GM23338 (cell line): ENCODE data around the gene PTPRN2. TPM values are rescaled to one million over a fixed set of nuclear protein-coding genes. Genes with fewer than 3 reads are reported as not detected.

Experiments
- ATAC-seq: fragments of 200-7000 bp; cut with Tn5 transposase; 3 replicates; pipeline ENCODE4 v1.9.1; 2020
- DNase-seq: peaks from one replicate; pipeline ENCODE4 v3.0.0-alpha.2; 2015; ENCODE audit warnings: low spot score
- H2AFZ ChIP-seq: fragments of 200-600 bp; sonication (generic); 2 replicates; pipeline ENCODE4 v1.8.0; 2016; ENCODE audit warnings: antibody characterized with exemption, mild to moderate bottlenecking, moderate library complexity
- H3F3A ChIP-seq: fragments of 200-600 bp; sonication (generic); replicated peaks from 2 replicates; pipeline ENCODE4 v1.8.0; 2017; ENCODE audit warnings: antibody characterized with exemption, mixed run types, low read depth
- H3K27ac ChIP-seq: fragments of 200-600 bp; sonication (generic); 2 replicates; pipeline ENCODE4 v1.6.1; 2016; ENCODE audit warnings: low read depth
- H3K27me3 ChIP-seq: fragments of 200-600 bp; sonication (generic); 2 replicates; pipeline ENCODE4 v1.8.0; 2016; ENCODE audit warnings: mild to moderate bottlenecking, mixed run types, moderate library complexity; ENCODE audit not compliant: insufficient read depth
- H3K36me3 ChIP-seq: fragments of 200-600 bp; sonication (generic); 2 replicates; pipeline ENCODE4 v1.8.0; 2016; ENCODE audit warnings: mild to moderate bottlenecking; ENCODE audit not compliant: insufficient read depth
- H3K4me1 ChIP-seq: fragments of 200-600 bp; sonication (generic); 2 replicates; pipeline ENCODE4 v1.8.0; 2016; ENCODE audit warnings: mild to moderate bottlenecking, moderate library complexity; ENCODE audit not compliant: insufficient read depth
- H3K4me2 ChIP-seq: fragments of 200-600 bp; sonication (generic); 2 replicates; pipeline ENCODE4 v1.7.1; 2017; ENCODE audit warnings: mixed run types
- H3K4me3 ChIP-seq: fragments of 200-600 bp; sonication (generic); 2 replicates; pipeline ENCODE4 v1.6.1; 2016; ENCODE audit warnings: mixed run types
- H3K79me2 ChIP-seq: fragments of 200-600 bp; sonication (generic); replicated peaks from 2 replicates; pipeline ENCODE4 v1.8.0; 2017; ENCODE audit warnings: mild to moderate bottlenecking; ENCODE audit not compliant: insufficient read depth
- H3K9me2 ChIP-seq: fragments of 200-600 bp; sonication (generic); 2 replicates; pipeline ENCODE4 v1.8.0; 2017; ENCODE audit not compliant: insufficient read depth
- H4K20me1 ChIP-seq: fragments of 200-600 bp; sonication (generic); replicated peaks from 2 replicates; pipeline ENCODE4 v1.8.0; 2017; ENCODE audit warnings: mild to moderate bottlenecking; ENCODE audit not compliant: insufficient read depth
- H3K27ac Mint-ChIP-seq: 2 replicates; pipeline ENCODE4 v1.8.0; 2020; ENCODE audit warnings: inconsistent platforms, mild to moderate bottlenecking, moderate library complexity, mixed read lengths
- H3K27me3 Mint-ChIP-seq: 3 replicates; pipeline ENCODE4 v1.8.0; 2022; ENCODE audit warnings: low read depth, mild to moderate bottlenecking, moderate library complexity, mixed read lengths, inconsistent platforms; ENCODE audit not compliant: insufficient read depth, poor library complexity
- H3K36me3 Mint-ChIP-seq: 3 replicates; pipeline ENCODE4 v1.8.0; 2021; ENCODE audit warnings: low read depth, mild to moderate bottlenecking, inconsistent platforms, moderate library complexity, mixed read lengths
- H3K4me1 Mint-ChIP-seq: 3 replicates; pipeline ENCODE4 v1.8.0; 2020; ENCODE audit warnings: mild to moderate bottlenecking, inconsistent platforms, mixed read lengths
- H3K4me3 Mint-ChIP-seq: 3 replicates; pipeline ENCODE4 v1.8.0; 2021; ENCODE audit warnings: moderate library complexity, mild to moderate bottlenecking, inconsistent platforms, mixed read lengths
- H3K9me3 Mint-ChIP-seq: 3 replicates; pipeline ENCODE4 v1.8.0; 2020; ENCODE audit warnings: moderate library complexity, mild to moderate bottlenecking, inconsistent platforms, mixed read lengths
- EZH2 ChIP-seq: fragments of 200-600 bp; sonication (generic); IDR thresholded peaks from one replicate; pipeline ENCODE4 v1.8.0; 2017; ENCODE audit warnings: antibody characterized with exemption, mild to moderate bottlenecking, low read depth; ENCODE audit not compliant: unreplicated experiment
- EZH2phosphoT487 ChIP-seq: fragments of 200-600 bp; sonication (generic); IDR thresholded peaks from one replicate; pipeline ENCODE4 v1.8.1; 2018; ENCODE audit warnings: antibody characterized with exemption; ENCODE audit not compliant: unreplicated experiment
- JUNB ChIP-seq: IDR thresholded peaks from one replicate; pipeline ENCODE4 v1.6.1; 2016; ENCODE audit warnings: antibody characterized with exemption; ENCODE audit not compliant: unreplicated experiment
- NANOG ChIP-seq: IDR thresholded peaks from 2 replicates; pipeline ENCODE4 v1.6.1; 2016; ENCODE audit warnings: antibody characterized with exemption, borderline replicate concordance
- POLR2AphosphoS5 ChIP-seq: IDR thresholded peaks from 2 replicates; pipeline ENCODE4 v1.6.1; 2016; ENCODE audit warnings: antibody characterized with exemption, low read depth
- STAT1 ChIP-seq: IDR thresholded peaks from one replicate; pipeline ENCODE4 v1.6.1; 2016; ENCODE audit warnings: antibody characterized with exemption; ENCODE audit not compliant: unreplicated experiment
- ZNF114 ChIP-seq: fragments of 250-450 bp; sonication (Bioruptor Pico); IDR thresholded peaks from 2 replicates; pipeline ENCODE4 v1.5.0; 2020; ENCODE audit warnings: mild to moderate bottlenecking, moderate library complexity
- ZNF331 ChIP-seq: fragments of 250-450 bp; sonication (Bioruptor Pico); IDR thresholded peaks from 2 replicates; pipeline ENCODE4 v1.5.0; 2020; ENCODE audit warnings: low read depth, mild to moderate bottlenecking, moderate library complexity
- polyA plus RNA-seq: library from polyadenylated mRNA; unstranded; fragments of >200 nt; fragmentation: Nextera tagmentation; extraction: Ambion mirVana; gene quantifications from 2 replicates; pipeline ENCODE4 v1.2.1, GENCODE V29; 2016
- total RNA-seq: library from RNA; depleted of rRNA; stranded (reverse); fragments of >200 nt; shearing (Covaris generic); gene quantifications from 2 replicates; pipeline ENCODE4 v1.2.3, GENCODE V29; 2014
- TF ChIP-seq, protein P1 (sequence below): IDR thresholded peaks from one replicate; pipeline ENCODE4 v1.6.1; 2018; ENCODE audit warnings: antibody characterized with exemption; ENCODE audit not compliant: unreplicated experiment
- TF ChIP-seq, protein P2 (sequence below): IDR thresholded peaks from 2 replicates; pipeline ENCODE4 v1.6.1; 2016; ENCODE audit warnings: antibody characterized with exemption
- TF ChIP-seq, protein P3 (sequence below): fragments of 250-450 bp; sonication (Bioruptor Pico); IDR thresholded peaks from 2 replicates; pipeline ENCODE4 v1.5.0; 2020; ENCODE audit warnings: mild to moderate bottlenecking, moderate library complexity

The PTPRN2 gene
- total and polyA plus RNA-seq, 2 experiments from 2014 or later = 0.87 to 4.0 TPM

DNA sequence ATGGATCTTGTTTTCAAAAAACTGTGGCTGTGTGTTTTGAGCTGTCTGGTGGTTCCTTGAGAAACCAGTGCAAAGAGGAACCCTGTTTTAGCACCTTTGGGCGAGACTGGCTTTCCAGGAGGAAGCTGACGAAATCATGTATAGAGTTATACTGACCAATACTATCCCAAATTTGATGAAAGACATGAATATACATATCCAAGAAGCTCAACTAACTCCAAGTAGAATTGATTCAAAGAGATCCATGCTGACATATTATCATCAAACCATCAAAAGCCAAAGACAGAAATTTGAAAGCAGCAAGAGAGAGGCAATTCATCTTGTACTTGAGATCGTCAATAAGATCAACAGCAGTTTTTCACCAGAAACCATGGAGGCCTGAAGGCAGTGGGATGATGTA is 640.1 kb downstream of the PTPRN2 start:
- no peaks in the 10 kb centered on the region for H3K27me3 ChIP-seq
- Mint-ChIP-seq H3K27ac (no peak overlapping the region), H3K4me1 (no peaks in the 10 kb centered on the region), H3K4me3 (no peak overlapping the region), H3K9me3 (peaks cover 100% of the 10 kb centered on the region), H3K27me3 (peaks cover 6% of the 10 kb centered on the region), H3K36me3 (peaks cover 71% of the 10 kb centered on the region)
- no peaks in the 10 kb centered on the region for H3K79me2 ChIP-seq
- H3K4me1 ChIP-seq = no peaks in the 10 kb centered on the region
- TF ChIP-seq JUNB = no peak
- TF ChIP-seq ZNF114 (CRISPR knock-in tag) = no peak
- TF ChIP-seq, protein P1, sequence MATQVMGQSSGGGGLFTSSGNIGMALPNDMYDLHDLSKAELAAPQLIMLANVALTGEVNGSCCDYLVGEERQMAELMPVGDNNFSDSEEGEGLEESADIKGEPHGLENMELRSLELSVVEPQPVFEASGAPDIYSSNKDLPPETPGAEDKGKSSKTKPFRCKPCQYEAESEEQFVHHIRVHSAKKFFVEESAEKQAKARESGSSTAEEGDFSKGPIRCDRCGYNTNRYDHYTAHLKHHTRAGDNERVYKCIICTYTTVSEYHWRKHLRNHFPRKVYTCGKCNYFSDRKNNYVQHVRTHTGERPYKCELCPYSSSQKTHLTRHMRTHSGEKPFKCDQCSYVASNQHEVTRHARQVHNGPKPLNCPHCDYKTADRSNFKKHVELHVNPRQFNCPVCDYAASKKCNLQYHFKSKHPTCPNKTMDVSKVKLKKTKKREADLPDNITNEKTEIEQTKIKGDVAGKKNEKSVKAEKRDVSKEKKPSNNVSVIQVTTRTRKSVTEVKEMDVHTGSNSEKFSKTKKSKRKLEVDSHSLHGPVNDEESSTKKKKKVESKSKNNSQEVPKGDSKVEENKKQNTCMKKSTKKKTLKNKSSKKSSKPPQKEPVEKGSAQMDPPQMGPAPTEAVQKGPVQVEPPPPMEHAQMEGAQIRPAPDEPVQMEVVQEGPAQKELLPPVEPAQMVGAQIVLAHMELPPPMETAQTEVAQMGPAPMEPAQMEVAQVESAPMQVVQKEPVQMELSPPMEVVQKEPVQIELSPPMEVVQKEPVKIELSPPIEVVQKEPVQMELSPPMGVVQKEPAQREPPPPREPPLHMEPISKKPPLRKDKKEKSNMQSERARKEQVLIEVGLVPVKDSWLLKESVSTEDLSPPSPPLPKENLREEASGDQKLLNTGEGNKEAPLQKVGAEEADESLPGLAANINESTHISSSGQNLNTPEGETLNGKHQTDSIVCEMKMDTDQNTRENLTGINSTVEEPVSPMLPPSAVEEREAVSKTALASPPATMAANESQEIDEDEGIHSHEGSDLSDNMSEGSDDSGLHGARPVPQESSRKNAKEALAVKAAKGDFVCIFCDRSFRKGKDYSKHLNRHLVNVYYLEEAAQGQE = no peak
- no peak for TF ChIP-seq NANOG
- no peak for TF ChIP-seq STAT1
- no peak for TF ChIP-seq EZH2
- no peak for TF ChIP-seq POLR2AphosphoS5
- no peaks in the 10 kb centered on the region for H3F3A ChIP-seq
- H3K27ac ChIP-seq = no peak overlapping the region
- no peaks in the 10 kb centered on the region for H3K36me3 ChIP-seq
- ATAC-seq (no peak), DNase-seq (no peak)
- H3K4me3 ChIP-seq = no peak overlapping the region
- no peak overlapping the region for H3K4me2 ChIP-seq
- H4K20me1 ChIP-seq = no peaks in the 10 kb centered on the region
- H3K9me2 ChIP-seq = no peaks in the 10 kb centered on the region
- no peak overlapping the region for H2AFZ ChIP-seq

DNA sequence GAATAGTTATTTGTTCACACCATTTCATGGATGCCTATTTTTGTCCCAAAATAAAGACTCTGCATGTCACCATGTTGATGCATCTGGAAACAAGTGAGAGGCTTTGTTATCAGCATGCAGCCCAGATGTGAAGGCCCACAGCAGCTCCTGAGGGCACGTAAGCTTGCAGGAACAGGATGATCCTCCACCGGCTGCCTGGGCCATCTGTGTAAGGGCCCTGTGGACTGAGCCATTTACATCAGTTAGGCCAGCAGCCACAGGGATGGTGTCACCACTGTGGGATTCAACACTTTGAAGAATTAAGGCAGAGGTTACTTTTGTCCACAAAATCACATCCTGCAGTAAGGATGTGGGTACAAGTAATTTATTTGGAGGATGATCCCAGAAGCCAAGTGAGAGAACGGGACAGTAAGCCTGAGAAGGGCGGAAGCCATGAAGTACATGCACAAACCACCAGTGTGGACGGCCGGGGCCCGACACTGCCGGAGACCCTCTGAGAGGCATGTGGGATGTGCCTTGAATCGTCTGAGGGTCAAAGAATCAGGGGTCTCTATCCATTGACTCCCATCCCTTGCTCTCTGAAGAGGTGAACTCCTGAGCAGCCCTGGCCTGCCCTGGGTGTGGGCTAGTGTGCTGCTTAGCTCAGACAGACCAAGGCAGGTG is 641.1 kb downstream of the PTPRN2 start:
- Histone ChIP-seq H3K27me3 (no peaks in the 10 kb centered on the region), H3K4me1 (no peaks in the 10 kb centered on the region), H3K4me3 (no peak overlapping the region), H4K20me1 (no peaks in the 10 kb centered on the region), H3K9me2 (no peaks in the 10 kb centered on the region), H3K4me2 (no peak overlapping the region), H3K36me3 (no peaks in the 10 kb centered on the region), H3F3A (no peaks in the 10 kb centered on the region), H3K27ac (no peak overlapping the region), H3K79me2 (no peaks in the 10 kb centered on the region), H2AFZ (no peak overlapping the region)
- Mint-ChIP-seq H3K4me3 (no peak overlapping the region), H3K27me3 (peaks cover 4% of the 10 kb centered on the region), H3K4me1 (no peaks in the 10 kb centered on the region), H3K27ac (no peak overlapping the region), H3K36me3 (peaks cover 74% of the 10 kb centered on the region), H3K9me3 (peaks cover 100% of the 10 kb centered on the region)
- no peak for DNase-seq
- ATAC-seq = no peak
- no peak for TF ChIP-seq JUNB
- TF ChIP-seq, protein P2, sequence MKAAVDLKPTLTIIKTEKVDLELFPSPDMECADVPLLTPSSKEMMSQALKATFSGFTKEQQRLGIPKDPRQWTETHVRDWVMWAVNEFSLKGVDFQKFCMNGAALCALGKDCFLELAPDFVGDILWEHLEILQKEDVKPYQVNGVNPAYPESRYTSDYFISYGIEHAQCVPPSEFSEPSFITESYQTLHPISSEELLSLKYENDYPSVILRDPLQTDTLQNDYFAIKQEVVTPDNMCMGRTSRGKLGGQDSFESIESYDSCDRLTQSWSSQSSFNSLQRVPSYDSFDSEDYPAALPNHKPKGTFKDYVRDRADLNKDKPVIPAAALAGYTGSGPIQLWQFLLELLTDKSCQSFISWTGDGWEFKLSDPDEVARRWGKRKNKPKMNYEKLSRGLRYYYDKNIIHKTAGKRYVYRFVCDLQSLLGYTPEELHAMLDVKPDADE = no peak
- TF ChIP-seq ZNF331 (CRISPR knock-in tag) = no peak
- TF ChIP-seq, protein P3, sequence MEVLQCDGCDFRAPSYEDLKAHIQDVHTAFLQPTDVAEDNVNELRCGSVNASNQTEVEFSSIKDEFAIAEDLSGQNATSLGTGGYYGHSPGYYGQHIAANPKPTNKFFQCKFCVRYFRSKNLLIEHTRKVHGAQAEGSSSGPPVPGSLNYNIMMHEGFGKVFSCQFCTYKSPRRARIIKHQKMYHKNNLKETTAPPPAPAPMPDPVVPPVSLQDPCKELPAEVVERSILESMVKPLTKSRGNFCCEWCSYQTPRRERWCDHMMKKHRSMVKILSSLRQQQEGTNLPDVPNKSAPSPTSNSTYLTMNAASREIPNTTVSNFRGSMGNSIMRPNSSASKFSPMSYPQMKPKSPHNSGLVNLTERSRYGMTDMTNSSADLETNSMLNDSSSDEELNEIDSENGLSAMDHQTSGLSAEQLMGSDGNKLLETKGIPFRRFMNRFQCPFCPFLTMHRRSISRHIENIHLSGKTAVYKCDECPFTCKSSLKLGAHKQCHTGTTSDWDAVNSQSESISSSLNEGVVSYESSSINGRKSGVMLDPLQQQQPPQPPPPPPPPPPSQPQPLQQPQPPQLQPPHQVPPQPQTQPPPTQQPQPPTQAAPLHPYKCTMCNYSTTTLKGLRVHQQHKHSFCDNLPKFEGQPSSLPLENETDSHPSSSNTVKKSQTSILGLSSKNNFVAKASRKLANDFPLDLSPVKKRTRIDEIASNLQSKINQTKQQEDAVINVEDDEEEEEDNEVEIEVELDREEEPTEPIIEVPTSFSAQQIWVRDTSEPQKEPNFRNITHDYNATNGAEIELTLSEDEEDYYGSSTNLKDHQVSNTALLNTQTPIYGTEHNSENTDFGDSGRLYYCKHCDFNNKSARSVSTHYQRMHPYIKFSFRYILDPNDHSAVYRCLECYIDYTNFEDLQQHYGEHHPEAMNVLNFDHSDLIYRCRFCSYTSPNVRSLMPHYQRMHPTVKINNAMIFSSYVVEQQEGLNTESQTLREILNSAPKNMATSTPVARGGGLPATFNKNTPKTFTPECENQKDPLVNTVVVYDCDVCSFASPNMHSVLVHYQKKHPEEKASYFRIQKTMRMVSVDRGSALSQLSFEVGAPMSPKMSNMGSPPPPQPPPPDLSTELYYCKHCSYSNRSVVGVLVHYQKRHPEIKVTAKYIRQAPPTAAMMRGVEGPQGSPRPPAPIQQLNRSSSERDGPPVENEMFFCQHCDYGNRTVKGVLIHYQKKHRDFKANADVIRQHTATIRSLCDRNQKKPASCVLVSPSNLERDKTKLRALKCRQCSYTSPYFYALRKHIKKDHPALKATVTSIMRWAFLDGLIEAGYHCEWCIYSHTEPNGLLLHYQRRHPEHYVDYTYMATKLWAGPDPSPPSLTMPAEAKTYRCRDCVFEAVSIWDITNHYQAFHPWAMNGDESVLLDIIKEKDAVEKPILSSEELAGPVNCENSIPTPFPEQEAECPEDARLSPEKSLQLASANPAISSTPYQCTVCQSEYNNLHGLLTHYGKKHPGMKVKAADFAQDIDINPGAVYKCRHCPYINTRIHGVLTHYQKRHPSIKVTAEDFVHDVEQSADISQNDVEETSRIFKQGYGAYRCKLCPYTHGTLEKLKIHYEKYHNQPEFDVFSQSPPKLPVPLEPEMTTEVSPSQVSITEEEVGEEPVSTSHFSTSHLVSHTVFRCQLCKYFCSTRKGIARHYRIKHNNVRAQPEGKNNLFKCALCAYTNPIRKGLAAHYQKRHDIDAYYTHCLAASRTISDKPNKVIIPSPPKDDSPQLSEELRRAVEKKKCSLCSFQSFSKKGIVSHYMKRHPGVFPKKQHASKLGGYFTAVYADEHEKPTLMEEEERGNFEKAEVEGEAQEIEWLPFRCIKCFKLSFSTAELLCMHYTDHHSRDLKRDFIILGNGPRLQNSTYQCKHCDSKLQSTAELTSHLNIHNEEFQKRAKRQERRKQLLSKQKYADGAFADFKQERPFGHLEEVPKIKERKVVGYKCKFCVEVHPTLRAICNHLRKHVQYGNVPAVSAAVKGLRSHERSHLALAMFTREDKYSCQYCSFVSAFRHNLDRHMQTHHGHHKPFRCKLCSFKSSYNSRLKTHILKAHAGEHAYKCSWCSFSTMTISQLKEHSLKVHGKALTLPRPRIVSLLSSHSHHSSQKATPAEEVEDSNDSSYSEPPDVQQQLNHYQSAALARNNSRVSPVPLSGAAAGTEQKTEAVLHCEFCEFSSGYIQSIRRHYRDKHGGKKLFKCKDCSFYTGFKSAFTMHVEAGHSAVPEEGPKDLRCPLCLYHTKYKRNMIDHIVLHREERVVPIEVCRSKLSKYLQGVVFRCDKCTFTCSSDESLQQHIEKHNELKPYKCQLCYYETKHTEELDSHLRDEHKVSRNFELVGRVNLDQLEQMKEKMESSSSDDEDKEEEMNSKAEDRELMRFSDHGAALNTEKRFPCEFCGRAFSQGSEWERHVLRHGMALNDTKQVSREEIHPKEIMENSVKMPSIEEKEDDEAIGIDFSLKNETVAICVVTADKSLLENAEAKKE = no peak
- no peak for TF ChIP-seq ZNF114 (CRISPR knock-in tag)
- TF ChIP-seq EZH2phosphoT487 = no peak
- no peak for TF ChIP-seq STAT1
